ENCODE results near the gene USP31.

The USP31 gene

DNA sequence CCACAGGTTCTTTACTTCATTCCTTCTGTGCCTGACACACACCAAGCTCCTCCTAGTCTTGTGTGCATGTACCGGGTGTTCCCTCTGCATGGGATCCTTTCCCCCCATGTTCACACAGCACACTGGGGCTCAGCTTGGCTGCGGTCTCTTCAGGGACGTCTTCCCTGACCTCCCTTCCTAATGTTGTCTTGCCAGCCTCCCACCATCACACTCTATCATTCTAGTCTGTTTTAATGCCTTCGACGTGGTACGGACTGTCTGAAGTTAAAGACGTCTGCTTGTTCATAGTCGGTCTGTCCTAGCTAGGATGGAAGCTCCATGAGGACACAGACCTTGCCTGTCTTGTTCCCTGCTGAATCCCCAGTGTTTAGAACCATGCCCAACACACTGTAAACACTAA lies 60.1 kb downstream of the USP31 start:
- Histone ChIP-seq H3K4me2 (ENCODE audit: low read length) (no peak overlapping the region), H3K4me1 (ENCODE audit: control insufficient read depth, insufficient read depth, low read length) (no peaks in the 10 kb centered on the region), H3K4me3 (ENCODE audit: low read length) (no peak overlapping the region), H3K36me3 (ENCODE audit: insufficient read depth, low read length) (peaks cover 16% of the 10 kb centered on the region), H3K9me3 (replicated peaks; ENCODE audit: low read length) (no peaks in the 10 kb centered on the region), H3K27me3 (ENCODE audit: control insufficient read depth, insufficient read depth, low read length) (no peaks in the 10 kb centered on the region), H3K9ac (ENCODE audit: low read depth, low read length) (no peak overlapping the region)

DNA sequence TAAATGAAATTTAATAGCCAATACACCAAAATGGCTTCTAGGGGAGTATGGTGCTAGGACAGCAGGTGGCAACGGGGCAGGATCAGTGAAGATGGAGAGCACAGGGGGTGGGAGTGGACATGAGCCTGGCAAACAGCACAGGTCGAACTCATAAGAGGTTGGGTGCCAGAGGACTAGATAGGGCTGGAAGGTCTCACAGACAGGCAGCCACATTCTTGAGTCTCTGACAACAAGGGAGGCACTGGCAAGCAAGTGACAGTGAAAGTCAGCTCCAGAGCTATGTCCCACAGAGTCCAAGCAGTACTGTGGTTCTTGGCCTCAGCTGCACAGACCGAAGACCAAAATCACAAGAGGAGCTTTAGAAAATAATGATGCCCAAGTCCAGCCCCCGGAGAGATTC lies 61.2 kb downstream of the USP31 start:
- Histone ChIP-seq H3K9me3 (replicated peaks; ENCODE audit: low read length) (no peaks in the 10 kb centered on the region), H3K4me2 (ENCODE audit: low read length) (no peak overlapping the region), H3K4me1 (ENCODE audit: control insufficient read depth, insufficient read depth, low read length) (peaks cover 3% of the 10 kb centered on the region), H3K36me3 (ENCODE audit: insufficient read depth, low read length) (peaks cover 11% of the 10 kb centered on the region), H3K27me3 (ENCODE audit: control insufficient read depth, insufficient read depth, low read length) (no peaks in the 10 kb centered on the region), H3K4me3 (ENCODE audit: low read length) (no peak overlapping the region), H3K9ac (ENCODE audit: low read depth, low read length) (no peak overlapping the region)

DNA sequence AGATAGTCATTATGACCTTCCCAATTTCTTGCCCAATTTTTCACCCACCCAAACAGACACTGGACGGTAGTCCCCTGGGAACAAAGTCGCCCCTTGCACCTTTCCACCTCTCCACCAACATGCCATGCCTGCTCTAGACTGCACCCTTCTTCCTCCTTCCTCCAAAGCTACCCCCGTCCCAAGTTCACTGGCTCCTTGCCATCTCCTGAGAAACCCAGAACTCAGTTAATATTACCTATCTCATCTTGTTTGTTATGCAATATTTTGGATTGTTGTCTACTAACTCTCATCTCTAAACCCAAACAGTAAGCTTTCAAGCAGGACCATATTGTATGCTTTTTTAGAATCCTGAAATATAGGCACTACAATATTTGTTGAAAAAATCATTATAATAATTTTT lies 63.3 kb downstream of the USP31 start:
- H3K4me1 ChIP-seq (ENCODE audit: control insufficient read depth, insufficient read depth, low read length): peaks cover 13% of the 10 kb centered on the region
- H3K9ac ChIP-seq (ENCODE audit: low read depth, low read length): no peak overlapping the region
- H3K4me3 ChIP-seq (ENCODE audit: low read length): no peak overlapping the region
- no peaks in the 10 kb centered on the region for H3K9me3 ChIP-seq (replicated peaks; ENCODE audit: low read length)
- no peaks in the 10 kb centered on the region for H3K27me3 ChIP-seq (ENCODE audit: control insufficient read depth, insufficient read depth, low read length)
- peaks cover 20% of the 10 kb centered on the region for H3K36me3 ChIP-seq (ENCODE audit: insufficient read depth, low read length)
- H3K4me2 ChIP-seq (ENCODE audit: low read length): no peak overlapping the region

DNA sequence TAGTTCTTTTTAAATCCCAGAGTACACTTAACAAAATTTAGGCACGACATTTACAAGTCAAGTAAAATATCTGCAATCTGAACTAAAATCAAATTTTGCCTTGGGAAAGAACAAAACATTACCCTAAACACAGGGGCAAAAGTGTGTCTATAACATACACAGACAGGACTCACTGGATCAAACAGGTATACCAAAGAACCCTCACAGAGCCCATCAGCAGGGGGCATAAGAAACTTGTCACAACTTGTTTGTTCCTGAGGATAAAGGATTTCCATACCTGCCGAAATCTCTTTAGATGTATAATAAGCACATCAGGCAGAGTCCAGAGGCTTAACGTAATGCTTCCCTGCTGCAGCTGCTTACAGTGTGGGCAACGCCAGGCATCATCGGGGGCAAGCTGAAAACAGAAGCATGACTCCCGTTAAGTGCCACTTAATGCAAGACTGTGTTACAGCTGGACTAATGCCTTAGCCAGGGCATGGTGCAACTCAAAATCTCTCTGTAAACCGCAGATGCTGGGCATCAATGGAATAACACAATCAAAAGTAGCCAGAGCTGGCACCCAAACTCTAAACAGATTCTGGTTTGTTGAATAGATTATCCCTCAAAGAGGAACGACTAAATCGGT lies 67.0 kb downstream of the USP31 start:
- Histone ChIP-seq H3K36me3 (ENCODE audit: insufficient read depth, low read length) (peaks cover 27% of the 10 kb centered on the region), H3K27me3 (ENCODE audit: control insufficient read depth, insufficient read depth, low read length) (no peaks in the 10 kb centered on the region), H3K4me3 (ENCODE audit: low read length) (no peak overlapping the region), H3K4me2 (ENCODE audit: low read length) (no peak overlapping the region), H3K9me3 (replicated peaks; ENCODE audit: low read length) (no peaks in the 10 kb centered on the region), H3K4me1 (ENCODE audit: control insufficient read depth, insufficient read depth, low read length) (peaks cover 13% of the 10 kb centered on the region), H3K9ac (ENCODE audit: low read depth, low read length) (no peak overlapping the region)

DNA sequence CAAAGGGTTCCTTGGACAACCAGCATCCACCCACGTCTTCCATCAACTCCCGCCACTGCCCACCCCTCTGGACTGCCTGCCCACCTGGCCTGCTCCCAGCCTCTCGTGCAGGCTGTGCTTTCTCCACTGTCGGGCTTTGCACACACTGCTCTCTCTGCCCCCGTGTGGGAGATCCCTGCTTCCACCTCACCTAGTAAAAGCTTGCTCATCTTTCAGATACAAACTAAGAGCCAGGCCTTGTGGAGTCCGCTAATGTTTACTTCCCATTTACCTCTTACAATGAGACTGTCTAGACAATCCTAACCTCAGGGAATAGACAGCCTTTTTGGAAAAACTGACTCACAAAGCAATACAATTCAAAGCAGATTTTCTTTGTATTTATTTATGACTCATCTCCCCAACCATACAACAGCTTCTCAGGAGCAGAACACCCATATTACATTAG lies 67.6 kb downstream of the USP31 start:
- Histone ChIP-seq H3K27me3 (ENCODE audit: control insufficient read depth, insufficient read depth, low read length) (no peaks in the 10 kb centered on the region), H3K36me3 (ENCODE audit: insufficient read depth, low read length) (peaks cover 27% of the 10 kb centered on the region), H3K4me3 (ENCODE audit: low read length) (no peak overlapping the region), H3K9ac (ENCODE audit: low read depth, low read length) (no peak overlapping the region), H3K4me1 (ENCODE audit: control insufficient read depth, insufficient read depth, low read length) (peaks cover 13% of the 10 kb centered on the region), H3K4me2 (ENCODE audit: low read length) (no peak overlapping the region), H3K9me3 (replicated peaks; ENCODE audit: low read length) (no peaks in the 10 kb centered on the region)

DNA sequence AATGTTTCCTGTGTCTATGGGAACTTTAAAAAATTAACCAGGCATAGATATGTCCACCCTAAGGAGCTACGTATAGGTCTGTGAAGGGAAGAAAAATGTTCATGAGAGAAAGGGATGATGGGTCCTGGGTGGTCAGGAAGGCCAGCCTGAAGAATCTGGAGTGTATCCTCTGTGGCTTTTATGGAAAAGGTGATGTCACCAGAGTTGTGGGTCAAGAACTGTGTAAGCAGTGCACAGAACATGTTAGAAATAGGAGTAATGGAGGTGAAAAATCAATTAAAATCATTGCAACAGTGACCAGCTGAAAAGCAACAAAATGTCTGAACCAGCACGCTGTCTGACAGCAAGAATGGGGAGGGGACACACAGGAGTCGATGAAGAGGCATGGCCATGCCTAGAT lies 68.5 kb downstream of the USP31 start:
- no peak overlapping the region for H3K4me3 ChIP-seq (ENCODE audit: low read length)
- peaks cover 27% of the 10 kb centered on the region for H3K36me3 ChIP-seq (ENCODE audit: insufficient read depth, low read length)
- H3K27me3 ChIP-seq (ENCODE audit: control insufficient read depth, insufficient read depth, low read length): no peaks in the 10 kb centered on the region
- no peak overlapping the region for H3K9ac ChIP-seq (ENCODE audit: low read depth, low read length)
- H3K4me2 ChIP-seq (ENCODE audit: low read length): no peak overlapping the region
- H3K9me3 ChIP-seq (replicated peaks; ENCODE audit: low read length): no peaks in the 10 kb centered on the region
- H3K4me1 ChIP-seq (ENCODE audit: control insufficient read depth, insufficient read depth, low read length): peaks cover 13% of the 10 kb centered on the region

DNA sequence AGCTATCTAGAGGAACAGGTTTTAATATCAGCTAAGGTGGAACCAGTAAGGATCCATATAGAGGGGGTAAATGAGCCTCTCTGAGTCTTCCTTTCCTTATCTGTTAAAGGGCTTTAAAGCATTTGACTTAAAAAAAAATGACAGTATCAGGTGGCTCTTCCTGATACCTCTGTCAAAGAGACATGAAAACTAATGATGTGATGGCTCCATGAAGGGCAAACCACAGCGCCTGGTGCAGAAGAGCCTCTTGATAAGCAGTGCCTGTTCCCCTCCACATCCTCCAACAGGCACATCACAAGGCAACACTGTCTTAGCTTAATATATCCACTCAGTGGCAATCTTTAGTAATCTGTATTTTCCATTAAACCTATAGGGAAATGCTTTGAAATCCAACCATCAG lies 68.9 kb downstream of the USP31 start:
- Histone ChIP-seq H3K27me3 (ENCODE audit: control insufficient read depth, insufficient read depth, low read length) (no peaks in the 10 kb centered on the region), H3K9me3 (replicated peaks; ENCODE audit: low read length) (no peaks in the 10 kb centered on the region), H3K4me1 (ENCODE audit: control insufficient read depth, insufficient read depth, low read length) (peaks cover 13% of the 10 kb centered on the region), H3K4me3 (ENCODE audit: low read length) (no peak overlapping the region), H3K36me3 (ENCODE audit: insufficient read depth, low read length) (peaks cover 27% of the 10 kb centered on the region), H3K9ac (ENCODE audit: low read depth, low read length) (no peak overlapping the region), H3K4me2 (ENCODE audit: low read length) (no peak overlapping the region)

DNA sequence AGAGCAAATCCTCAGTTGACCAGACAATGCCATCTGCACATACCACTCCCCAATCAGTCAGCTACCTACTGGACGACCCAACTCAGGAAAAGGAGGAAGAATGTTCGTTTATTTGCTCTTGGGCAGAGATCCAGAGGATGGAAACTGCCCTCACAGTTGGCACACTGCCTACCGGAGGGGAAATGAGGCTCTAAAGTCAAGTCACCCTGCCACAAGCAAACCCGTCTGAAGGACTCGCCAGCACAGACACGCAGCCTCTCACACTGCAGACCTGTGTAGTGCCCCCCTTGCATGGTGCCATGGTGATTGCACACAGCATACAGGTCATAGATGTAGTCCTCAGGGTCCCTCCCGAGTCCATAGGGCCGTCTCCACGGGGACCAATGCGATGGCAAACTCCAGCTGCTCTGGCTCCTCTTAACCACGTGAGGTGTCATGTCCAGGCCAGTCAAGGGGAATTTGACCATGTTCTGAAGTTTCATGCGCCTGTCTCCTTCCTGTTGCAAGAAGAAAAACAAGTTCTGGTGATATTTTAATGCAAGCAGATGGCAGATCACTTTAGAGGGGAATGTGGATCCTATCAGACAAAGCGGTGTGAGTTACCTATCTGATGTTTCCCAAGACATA lies 69.5 kb downstream of the USP31 start:
- no peak overlapping the region for H3K4me3 ChIP-seq (ENCODE audit: low read length)
- H3K9ac ChIP-seq (ENCODE audit: low read depth, low read length): no peak overlapping the region
- peaks cover 13% of the 10 kb centered on the region for H3K4me1 ChIP-seq (ENCODE audit: control insufficient read depth, insufficient read depth, low read length)
- no peaks in the 10 kb centered on the region for H3K9me3 ChIP-seq (replicated peaks; ENCODE audit: low read length)
- H3K4me2 ChIP-seq (ENCODE audit: low read length): no peak overlapping the region
- no peaks in the 10 kb centered on the region for H3K27me3 ChIP-seq (ENCODE audit: control insufficient read depth, insufficient read depth, low read length)
- H3K36me3 ChIP-seq (ENCODE audit: insufficient read depth, low read length): peaks cover 26% of the 10 kb centered on the region

DNA sequence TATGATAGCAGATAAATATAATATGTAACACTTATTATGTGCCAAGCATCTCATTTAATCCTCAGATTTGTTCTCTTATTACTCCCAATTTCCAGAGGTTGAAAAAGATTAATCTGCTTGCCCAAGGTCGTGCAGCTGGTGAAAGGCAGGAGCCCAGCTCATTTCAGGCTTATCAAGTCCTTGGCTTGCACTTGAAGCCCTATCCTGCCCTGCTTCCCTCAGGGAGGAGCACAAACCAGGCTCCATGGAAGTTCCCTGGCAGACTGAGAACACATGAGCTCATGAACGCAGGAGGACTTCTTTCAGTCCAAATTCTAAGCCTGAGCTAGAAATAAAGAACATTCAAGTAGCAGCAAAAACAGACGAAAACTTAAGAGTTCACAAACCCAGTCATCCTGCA lies 74.8 kb downstream of the USP31 start:
- peaks cover 20% of the 10 kb centered on the region for H3K36me3 ChIP-seq (ENCODE audit: insufficient read depth, low read length)

DNA sequence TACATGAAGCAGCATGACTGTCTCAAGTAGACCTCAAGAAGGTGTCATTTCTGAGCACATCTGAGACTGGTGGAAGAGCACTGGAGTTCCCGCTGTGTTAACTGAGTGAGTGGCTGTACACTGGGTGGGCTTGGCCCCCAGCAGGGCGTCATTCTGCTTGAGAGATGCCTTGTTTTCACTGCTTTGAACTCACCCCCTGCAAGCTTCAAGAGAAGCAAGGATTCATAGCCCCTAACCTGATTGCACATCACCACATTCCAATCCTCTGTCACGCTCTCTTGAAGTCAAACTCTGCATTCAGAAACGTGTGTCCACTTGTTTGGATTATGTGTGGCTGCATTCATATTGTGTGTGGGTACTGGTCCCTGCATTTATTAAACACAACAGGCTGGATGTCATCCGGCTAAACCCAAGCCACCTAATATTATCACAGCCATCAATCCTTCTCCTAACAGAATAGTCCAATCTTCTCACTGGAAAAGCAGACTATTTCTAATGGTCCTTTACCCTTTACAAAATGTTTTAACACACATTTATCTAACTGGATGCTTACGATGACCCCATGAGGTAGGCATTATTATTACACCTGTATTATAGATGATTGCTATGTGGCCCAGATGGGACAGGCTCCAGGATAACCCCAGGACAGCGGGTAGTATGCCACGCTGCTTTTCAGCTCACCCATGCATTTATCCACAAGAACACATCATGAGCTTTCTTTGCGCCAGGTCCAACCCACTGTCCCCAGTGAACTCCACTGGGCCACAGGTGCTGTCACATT lies 76.3 kb downstream of the USP31 start:
- H3K4me3 ChIP-seq (ENCODE audit: low read length): no peak overlapping the region
- H3K4me1 ChIP-seq (ENCODE audit: control insufficient read depth, insufficient read depth, low read length): peaks cover 25% of the 10 kb centered on the region
- no peaks in the 10 kb centered on the region for H3K27me3 ChIP-seq (ENCODE audit: control insufficient read depth, insufficient read depth, low read length)
- H3K9me3 ChIP-seq (replicated peaks; ENCODE audit: low read length): no peaks in the 10 kb centered on the region
- peak overlapping the region; percentile 35 for H3K4me2 ChIP-seq (ENCODE audit: low read length)
- peaks cover 23% of the 10 kb centered on the region for H3K36me3 ChIP-seq (ENCODE audit: insufficient read depth, low read length)
- H3K9ac ChIP-seq (ENCODE audit: low read depth, low read length): peak overlapping the region; percentile 8

More for the DNA sequence above, 74.8 kb downstream of the USP31 start:
- H3K9ac ChIP-seq (ENCODE audit: low read depth, low read length): no peak overlapping the region
- no peak overlapping the region for H3K4me3 ChIP-seq (ENCODE audit: low read length)
- H3K4me1 ChIP-seq (ENCODE audit: control insufficient read depth, insufficient read depth, low read length): peaks cover 25% of the 10 kb centered on the region
- no peaks in the 10 kb centered on the region for H3K27me3 ChIP-seq (ENCODE audit: control insufficient read depth, insufficient read depth, low read length)
- H3K9me3 ChIP-seq (replicated peaks; ENCODE audit: low read length): no peaks in the 10 kb centered on the region
- H3K4me2 ChIP-seq (ENCODE audit: low read length): no peak overlapping the region

DNA sequence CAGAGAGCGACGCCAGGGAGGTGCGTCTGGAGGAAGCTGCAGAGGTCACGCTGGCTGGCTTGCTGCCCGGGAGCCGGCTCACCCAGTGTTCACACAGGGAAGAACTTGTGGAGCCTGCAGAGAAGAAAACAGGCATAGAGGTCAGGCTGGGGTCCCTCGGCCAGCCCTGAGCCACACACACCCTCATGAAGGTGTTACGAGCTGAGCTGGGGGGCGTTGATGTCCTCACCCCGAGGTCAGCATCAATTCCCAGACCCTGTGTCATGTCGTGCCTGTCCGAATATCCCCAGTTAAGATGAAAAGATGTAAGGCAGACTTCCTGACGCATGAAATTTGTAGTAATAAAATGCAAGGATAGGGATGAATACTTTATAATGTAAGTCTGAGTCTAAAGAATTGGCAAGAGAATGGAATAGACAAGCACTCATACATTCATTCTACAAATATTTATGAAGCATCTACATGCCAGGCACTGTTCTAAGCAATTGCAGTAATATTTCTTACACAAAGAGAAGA lies 77.1 kb downstream of the USP31 start:
- Histone ChIP-seq H3K4me3 (ENCODE audit: low read length) (no peak overlapping the region), H3K4me1 (ENCODE audit: control insufficient read depth, insufficient read depth, low read length) (peaks cover 25% of the 10 kb centered on the region), H3K27me3 (ENCODE audit: control insufficient read depth, insufficient read depth, low read length) (no peaks in the 10 kb centered on the region), H3K36me3 (ENCODE audit: insufficient read depth, low read length) (peaks cover 30% of the 10 kb centered on the region), H3K9ac (ENCODE audit: low read depth, low read length) (no peak overlapping the region), H3K9me3 (replicated peaks; ENCODE audit: low read length) (no peaks in the 10 kb centered on the region), H3K4me2 (ENCODE audit: low read length) (peak overlapping the region; percentile 66)

All from skeletal muscle satellite cell (primary cell).